T-cell (primary cell): ENCODE measurements around the gene NDUFB7. TPM values are rescaled to one million over a fixed set of nuclear protein-coding genes. Genes with fewer than 3 reads are reported as not detected.

Experiments
- ATAC-seq, 4 experiments: fragments of 200-7000 bp in 3 of 4; fragments of 150-1000 bp in 1 of 4; cut with Tn5 transposase; replicated peaks in 1 of 4; 1 replicate in 3 of 4; 2 replicates in 1 of 4; pipeline ENCODE4 v1.10.0; 2021; ENCODE audit warnings: moderate library complexity in 3 of 4, mild to moderate bottlenecking in 2 of 4, moderate number of reproducible peaks in 1 of 4
- CTCF ChIA-PET, 2 donors: fragments of 300-600 bp; sonication (Branson Sonifier 250); formaldehyde crosslinking; loops; one replicate each; lab custom pipeline; 2022; ENCODE audit warnings: antibody characterized with exemption in 2 of 2; lab: Charles Lee
- POLR2A ChIA-PET, 2 donors: fragments of 300-600 bp; sonication (Branson Sonifier 250); formaldehyde crosslinking; loops; one replicate each; lab custom pipeline; 2022; ENCODE audit warnings: antibody characterized with exemption in 2 of 2; lab: Charles Lee
- DNase-seq, 35 experiments: peaks; one replicate each; pipeline versions ENCODE4 v3.0.0 to v3.0.0-alpha.2; 2013 to 2023
- H3K27ac ChIP-seq: one replicate; pipeline ENCODE4 v1.5.1; 2013; ENCODE audit warnings: low read length
- H3K27me3 ChIP-seq, 2 experiments: replicated peaks in 1 of 2; 1 replicate in 1 of 2; 2 replicates in 1 of 2; pipeline versions ENCODE4 v1.6.1 to v1.7.0; 2013; ENCODE audit warnings: low read length in 1 of 2, mixed read lengths in 1 of 2; ENCODE audit not compliant: control insufficient read depth in 2 of 2, insufficient read depth in 2 of 2; ENCODE audit errors: extremely low read depth in 1 of 2
- H3K36me3 ChIP-seq, 2 donors: 1 replicate in 1 of 2; 2 replicates in 1 of 2; pipeline versions ENCODE4 v1.6.1 to v1.7.0; 2013; ENCODE audit warnings: low read length in 1 of 2; ENCODE audit not compliant: control insufficient read depth in 2 of 2, insufficient read depth in 1 of 2; ENCODE audit errors: extremely low read depth in 1 of 2
- H3K4me1 ChIP-seq, 2 experiments: 1 replicate in 1 of 2; 2 replicates in 1 of 2; pipeline versions ENCODE4 v1.6.1 to v1.7.0; 2013; ENCODE audit warnings: low read length in 2 of 2, mixed read lengths in 1 of 2; ENCODE audit not compliant: insufficient read depth in 2 of 2, control insufficient read depth in 1 of 2; ENCODE audit errors: extremely low read depth in 1 of 2
- H3K4me3 ChIP-seq, 2 donors: 1 replicate in 1 of 2; 2 replicates in 1 of 2; pipeline versions ENCODE4 v1.5.1 to v1.7.0; 2013; ENCODE audit warnings: mild to moderate bottlenecking in 2 of 2, low read length in 1 of 2, moderate library complexity in 1 of 2; ENCODE audit not compliant: control insufficient read depth in 1 of 2; ENCODE audit errors: extremely low read depth in 1 of 2
- H3K9me3 ChIP-seq: 2 replicates; pipeline ENCODE4 v1.7.0; 2013
- H3K27ac Mint-ChIP-seq, 2 donors: one replicate each; pipeline ENCODE4 v1.8.0; 2020 to 2021; ENCODE audit warnings: mild to moderate bottlenecking in 2 of 2, mixed read lengths in 2 of 2
- H3K27me3 Mint-ChIP-seq, 2 donors: one replicate each; pipeline ENCODE4 v1.8.0; 2021 to 2022; ENCODE audit warnings: mixed read lengths in 2 of 2
- H3K36me3 Mint-ChIP-seq: one replicate; pipeline ENCODE4 v1.8.0; 2021; ENCODE audit warnings: mixed read lengths
- H3K4me1 Mint-ChIP-seq, 3 donors: one replicate each; pipeline ENCODE4 v1.8.0; 2020 to 2022; ENCODE audit warnings: mixed read lengths in 3 of 3, mild to moderate bottlenecking in 1 of 3
- H3K4me3 Mint-ChIP-seq, 3 donors: one replicate each; pipeline ENCODE4 v1.8.0; 2020 to 2022; ENCODE audit warnings: mild to moderate bottlenecking in 3 of 3, mixed read lengths in 3 of 3, moderate library complexity in 3 of 3
- H3K9me3 Mint-ChIP-seq, 3 donors: one replicate each; pipeline ENCODE4 v1.8.0; 2020 to 2022; ENCODE audit warnings: mixed read lengths in 3 of 3
- WGBS: methylation state at CpG from one replicate; pipeline ENCODE4 v1.1.5; 2013; ENCODE audit warnings: missing lambda C conversion rate; ENCODE audit not compliant: insufficient coverage; 5-methylcytosine and 5-hydroxymethylcytosine counted together
- total RNA-seq, 35 experiments: library from RNA in 6 of 35; stranded (reverse) in 6 of 35; fragments of 120-200 nt in 1 of 35; gene quantifications; one replicate each; pipeline versions ENCODE4 v1.2.1 to v1.2.4 and lab custom pipeline; 2013 to 2026

The NDUFB7 gene
- total RNA-seq, 5 donors from 2014 or later (not counting 1 experiment from before 2014, with no cell fraction given), result 47.9 to 112 (median 90.4) TPM

GRCh38 chr19:14562660-14563589 lies 8.9 kb downstream of the NDUFB7 start:
- POLR2A ChIA-PET, result no interaction called here
- no peaks in the 10 kb centered on the region for H3K9me3 Mint-ChIP-seq
- Histone ChIP-seq H3K27me3 (no peaks in the 10 kb centered on the region), H3K4me1 (peaks cover 0 to 85% of the 10 kb centered on the region in 2 experiments), H3K27ac (peak overlapping the region; percentile 54), H3K9me3 (no peaks in the 10 kb centered on the region), H3K36me3 (peaks cover 20 to 35% of the 10 kb centered on the region in 2 donors), H3K4me3 (peak overlapping the region in 1 of 2 donors; percentile 9)
- H3K27ac Mint-ChIP-seq, result peak overlapping the region; percentile 39 to 44
- WGBS, result 95% methylated on average over 19 of the region's 23 CpGs
- H3K4me3 Mint-ChIP-seq, result no peak overlapping the region
- H3K36me3 Mint-ChIP-seq, result peaks cover 5% of the 10 kb centered on the region
- no peak for ATAC-seq
- H3K4me1 Mint-ChIP-seq, result peaks cover 12 to 41% (median 37%) of the 10 kb centered on the region in 3 donors
- CTCF ChIA-PET, result no interaction called here
- DNase-seq, result no peak
- H3K27me3 Mint-ChIP-seq, result no peaks in the 10 kb centered on the region

DNA sequence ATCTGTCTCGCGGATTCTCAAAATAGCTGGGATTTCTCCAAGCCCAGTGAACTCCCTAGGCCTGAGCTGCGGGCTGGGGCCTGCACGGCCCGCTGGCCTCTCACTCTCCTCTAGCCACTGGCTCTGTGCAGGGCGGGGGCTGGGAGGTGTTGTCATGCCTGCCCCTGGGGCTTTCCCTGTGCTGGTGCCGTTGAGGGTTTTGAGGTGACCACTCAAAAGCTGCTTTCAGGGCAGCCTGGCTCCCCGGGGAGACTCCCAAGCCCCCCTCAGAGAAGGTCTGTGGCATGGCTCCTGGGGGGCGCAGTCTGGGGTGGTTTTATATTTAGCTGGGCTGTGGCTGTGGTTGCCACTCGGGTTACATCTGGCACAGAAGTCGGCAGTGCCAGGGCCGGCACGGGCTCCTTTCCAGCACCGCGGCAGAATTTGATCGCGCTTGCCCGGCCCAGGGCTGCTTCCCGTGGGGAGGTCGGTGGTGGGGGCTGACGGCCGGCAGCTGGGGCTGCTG lies 10.0 kb downstream of the NDUFB7 start:
- Histone ChIP-seq H3K4me1 (peaks cover 0 to 78% of the 10 kb centered on the region in 2 experiments), H3K9me3 (no peaks in the 10 kb centered on the region), H3K4me3 (no peak overlapping the region), H3K27me3 (no peaks in the 10 kb centered on the region), H3K36me3 (peaks cover 20 to 31% of the 10 kb centered on the region in 2 donors), H3K27ac (peak overlapping the region; percentile 54)
- no peak for ATAC-seq
- peak in 8 of 35 experiments; percentile 18 to 35 (median 21) for DNase-seq
- Mint-ChIP-seq H3K4me1 (peaks cover 6 to 32% (median 29%) of the 10 kb centered on the region in 3 donors), H3K27me3 (no peaks in the 10 kb centered on the region), H3K4me3 (no peak overlapping the region), H3K36me3 (peaks cover 5% of the 10 kb centered on the region), H3K9me3 (no peaks in the 10 kb centered on the region), H3K27ac (peak overlapping the region in 1 of 2 donors; percentile 64)
- POLR2A ChIA-PET, result no interaction called here
- WGBS, result 79% methylated on average over 17 of the region's 22 CpGs
- CTCF ChIA-PET, result interaction anchor here in 1 of 2 donors (0.8 kb wide), 1 partner anchor 9 kb away, joined by 4 read pairs; no protein-coding TSS in a partner anchor

DNA sequence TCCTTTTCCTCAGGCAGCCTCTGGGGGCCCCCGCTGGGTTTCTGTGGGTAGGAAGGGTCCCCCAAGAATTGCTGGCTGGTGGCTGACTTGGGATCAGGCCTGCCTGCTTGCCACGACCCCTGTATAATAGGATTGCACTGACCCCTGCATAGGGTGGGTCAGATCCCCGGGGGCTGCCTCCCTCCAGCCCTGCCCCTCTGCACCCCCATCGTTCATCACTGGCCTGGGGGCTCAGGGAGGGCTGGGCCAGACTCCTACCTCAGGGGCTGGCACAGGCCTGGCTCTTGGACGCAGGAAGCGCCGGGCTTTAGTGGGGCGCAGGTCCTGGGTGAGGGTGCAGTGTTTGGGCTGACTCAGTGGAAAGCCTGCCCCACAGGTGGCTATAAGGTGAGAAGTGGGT lies 10.6 kb downstream of the NDUFB7 start:
- DNase-seq (no peak), ATAC-seq (no peak)
- Mint-ChIP-seq H3K4me1 (peaks cover 12 to 35% (median 33%) of the 10 kb centered on the region in 3 donors), H3K27ac (no peak overlapping the region), H3K27me3 (no peaks in the 10 kb centered on the region), H3K36me3 (peaks cover 5% of the 10 kb centered on the region), H3K9me3 (no peaks in the 10 kb centered on the region), H3K4me3 (no peak overlapping the region)
- POLR2A ChIA-PET, result no interaction called here
- CTCF ChIA-PET, result no interaction called here
- Histone ChIP-seq H3K4me1 (peaks cover 2 to 80% of the 10 kb centered on the region in 2 experiments), H3K9me3 (no peaks in the 10 kb centered on the region), H3K36me3 (peaks cover 19 to 31% of the 10 kb centered on the region in 2 donors), H3K4me3 (no peak overlapping the region), H3K27ac (peak overlapping the region; percentile 54), H3K27me3 (no peaks in the 10 kb centered on the region)
- WGBS, result 84% methylated on average over 7 of the region's 8 CpGs

GRCh38 chr19:14560776-14561108 lies 11.1 kb downstream of the NDUFB7 start:
- no peaks in the 10 kb centered on the region for H3K27me3 ChIP-seq
- WGBS, result 96% methylated on average over 6 of the region's 6 CpGs
- H3K4me3 ChIP-seq, result no peak overlapping the region
- no peaks in the 10 kb centered on the region for H3K9me3 ChIP-seq
- no peaks in the 10 kb centered on the region for H3K27me3 Mint-ChIP-seq
- ChIA-PET POLR2A (no interaction called here), CTCF (no interaction called here)
- peaks cover 17 to 40% (median 37%) of the 10 kb centered on the region in 3 donors for H3K4me1 Mint-ChIP-seq
- no peak overlapping the region for H3K4me3 Mint-ChIP-seq
- no peak overlapping the region for H3K27ac Mint-ChIP-seq
- no peak for DNase-seq
- no peaks in the 10 kb centered on the region for H3K9me3 Mint-ChIP-seq
- peaks cover 5% of the 10 kb centered on the region for H3K36me3 Mint-ChIP-seq
- H3K36me3 ChIP-seq, result peaks cover 14 to 28% of the 10 kb centered on the region in 2 donors
- H3K4me1 ChIP-seq, result peaks cover 2 to 80% of the 10 kb centered on the region in 2 experiments
- no peak for ATAC-seq
- H3K27ac ChIP-seq, result no peak overlapping the region

DNA sequence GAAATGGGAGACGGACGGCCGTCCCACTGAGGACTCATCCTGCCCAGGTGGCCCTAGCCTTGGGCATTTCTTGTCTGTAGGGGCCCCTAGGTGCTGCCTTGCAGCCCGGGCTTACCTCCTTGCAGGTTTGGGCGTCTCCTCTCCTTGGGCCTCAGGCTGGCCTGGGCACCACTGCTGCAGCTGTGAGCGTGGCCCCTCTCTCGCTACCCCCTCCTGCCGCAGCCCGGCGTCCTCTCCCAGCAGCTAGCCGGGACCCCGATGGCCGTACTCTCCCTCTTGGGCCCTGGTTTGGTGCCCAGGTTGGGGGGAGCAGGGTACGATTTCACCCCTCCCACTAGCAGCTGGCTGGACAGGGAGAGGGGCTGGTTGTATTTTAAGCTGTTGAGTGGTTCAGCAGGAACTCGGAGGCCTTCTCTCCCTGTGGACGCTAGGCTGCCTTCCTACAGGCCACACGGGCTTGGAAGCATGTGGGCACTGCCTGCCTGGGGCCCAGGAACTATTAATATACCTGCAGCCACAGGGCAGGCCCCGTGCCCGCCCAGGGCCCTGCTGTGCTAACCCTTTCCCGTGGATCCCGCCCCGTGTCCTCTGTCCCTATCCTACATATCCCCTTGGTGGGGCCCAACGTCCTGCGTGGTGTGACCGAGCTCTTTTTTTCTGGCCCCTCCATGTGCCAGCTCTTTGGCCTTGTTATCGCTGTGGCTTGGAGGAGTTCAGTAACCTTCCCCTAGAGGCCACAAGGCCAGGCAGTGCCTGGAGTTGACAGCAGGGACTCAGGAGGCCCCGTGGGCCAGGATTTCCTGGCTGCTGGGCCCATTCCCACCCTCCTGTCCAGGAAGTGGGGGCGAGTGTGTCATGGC lies 11.7 kb downstream of the NDUFB7 start:
- 83% methylated on average over 17 of the region's 28 CpGs for WGBS
- no peaks in the 10 kb centered on the region for H3K9me3 Mint-ChIP-seq
- H3K4me3 Mint-ChIP-seq, result no peak overlapping the region
- H3K4me3 ChIP-seq, result no peak overlapping the region
- peaks cover 8 to 23% of the 10 kb centered on the region in 2 donors for H3K36me3 ChIP-seq
- peaks cover 5% of the 10 kb centered on the region for H3K36me3 Mint-ChIP-seq
- no peak overlapping the region for H3K27ac ChIP-seq
- H3K27me3 ChIP-seq, result no peaks in the 10 kb centered on the region
- ChIA-PET POLR2A (interaction anchor here in 1 of 2 donors (0.6 kb wide), 1 partner anchor 199 kb away, joined by 10 read pairs; no protein-coding TSS in a partner anchor), CTCF (interaction anchor here in 1 of 2 donors (0.9 kb wide), 2 partner anchors 13 to 123 kb away, joined by 3 to 4 read pairs; no protein-coding TSS in a partner anchor)
- DNase-seq (no peak), ATAC-seq (no peak)
- H3K27me3 Mint-ChIP-seq, result no peaks in the 10 kb centered on the region
- H3K27ac Mint-ChIP-seq, result peak overlapping the region; percentile 23 to 55
- peaks cover 17 to 41% (median 37%) of the 10 kb centered on the region in 3 donors for H3K4me1 Mint-ChIP-seq
- peaks cover 2 to 83% of the 10 kb centered on the region in 2 experiments for H3K4me1 ChIP-seq
- no peaks in the 10 kb centered on the region for H3K9me3 ChIP-seq
